ENCODE results near the gene LIN7B. TPM values are rescaled to one million over a fixed set of nuclear protein-coding genes. Genes with fewer than 3 reads are reported as not detected.

The LIN7B gene
- total and polyA plus RNA-seq, 2 of the 13 experiments (the other 11 are each of a cell fraction or from before 2014, with no cell fraction given): 5.3 to 7.6 TPM

DNA sequence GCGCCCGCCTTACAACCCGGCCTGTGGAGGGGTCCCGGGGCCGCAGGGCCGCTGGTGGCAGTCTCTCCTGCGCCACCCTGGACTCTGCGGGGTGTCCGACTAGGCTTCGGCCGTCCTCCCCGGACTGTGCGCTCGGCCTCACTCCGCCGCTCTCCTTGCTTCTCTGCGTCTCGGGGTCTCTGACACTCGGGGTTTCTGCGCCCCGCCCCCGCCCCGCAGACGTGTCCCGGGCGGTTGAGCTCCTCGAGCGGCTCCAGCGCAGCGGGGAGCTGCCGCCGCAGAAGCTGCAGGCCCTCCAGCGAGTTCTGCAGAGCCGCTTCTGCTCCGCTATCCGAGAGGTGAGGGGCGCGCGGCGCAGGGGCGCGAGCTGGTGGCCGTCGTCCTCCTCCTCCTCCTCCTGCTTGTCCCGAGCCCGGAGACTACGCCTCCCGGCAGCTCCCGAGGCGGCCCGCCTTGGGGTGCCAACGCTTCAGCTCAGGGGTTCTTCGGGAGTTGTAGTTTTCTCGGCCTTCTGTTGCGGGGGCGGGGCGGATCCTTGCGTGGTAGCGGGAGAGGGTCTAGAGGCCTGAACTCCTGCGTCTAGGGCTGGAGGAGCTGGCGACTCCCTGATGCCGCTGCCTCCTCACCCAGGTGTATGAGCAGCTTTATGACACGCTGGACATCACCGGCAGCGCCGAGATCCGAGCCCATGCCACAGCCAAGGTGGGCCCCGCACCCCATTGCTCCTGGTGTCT lies 627 bp downstream of the LIN7B start (continued):
- TF ChIP-seq ZNF710 (CRISPR knock-in tag; IDR thresholded peaks at IDR 0.05; ENCODE audit: borderline replicate concordance) (no peak), AHDC1 (CRISPR knock-in tag; IDR thresholded peaks at IDR 0.05; ENCODE audit: borderline replicate concordance) (no peak), ZNF772 (CRISPR knock-in tag; IDR thresholded peaks at IDR 0.05) (no peak), MTF1 (CRISPR knock-in tag; IDR thresholded peaks at IDR 0.05) (no peak), ZSCAN22 (CRISPR knock-in tag; IDR thresholded peaks at IDR 0.05) (no peak), SIX4 (CRISPR knock-in tag; IDR thresholded peaks at IDR 0.05) (no peak), SIN3B (IDR thresholded peaks at IDR 0.05; ENCODE audit: low read length) (no peak), SNAPC5 (CRISPR knock-in tag; IDR thresholded peaks at IDR 0.05; ENCODE audit: borderline replicate concordance) (no peak), CEBPG (CRISPR knock-in tag; IDR thresholded peaks at IDR 0.05) (no peak), RFXANK (CRISPR knock-in tag; IDR thresholded peaks at IDR 0.05) (no peak), BRCA1 (CRISPR knock-in tag; IDR thresholded peaks at IDR 0.05) (no peak), FOSL2 (CRISPR knock-in tag; IDR thresholded peaks at IDR 0.05) (no peak), CHCHD3 (CRISPR knock-in tag; IDR thresholded peaks at IDR 0.05) (no peak), ZFP36L2 (CRISPR knock-in tag; IDR thresholded peaks at IDR 0.05) (no peak), SRY (CRISPR knock-in tag; IDR thresholded peaks at IDR 0.05) (no peak)
- TF ChIP-seq, protein P1, sequence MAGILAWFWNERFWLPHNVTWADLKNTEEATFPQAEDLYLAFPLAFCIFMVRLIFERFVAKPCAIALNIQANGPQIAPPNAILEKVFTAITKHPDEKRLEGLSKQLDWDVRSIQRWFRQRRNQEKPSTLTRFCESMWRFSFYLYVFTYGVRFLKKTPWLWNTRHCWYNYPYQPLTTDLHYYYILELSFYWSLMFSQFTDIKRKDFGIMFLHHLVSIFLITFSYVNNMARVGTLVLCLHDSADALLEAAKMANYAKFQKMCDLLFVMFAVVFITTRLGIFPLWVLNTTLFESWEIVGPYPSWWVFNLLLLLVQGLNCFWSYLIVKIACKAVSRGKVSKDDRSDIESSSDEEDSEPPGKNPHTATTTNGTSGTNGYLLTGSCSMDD (CRISPR knock-in tag; IDR thresholded peaks at IDR 0.05): no peak
- TF ChIP-seq, protein P2, sequence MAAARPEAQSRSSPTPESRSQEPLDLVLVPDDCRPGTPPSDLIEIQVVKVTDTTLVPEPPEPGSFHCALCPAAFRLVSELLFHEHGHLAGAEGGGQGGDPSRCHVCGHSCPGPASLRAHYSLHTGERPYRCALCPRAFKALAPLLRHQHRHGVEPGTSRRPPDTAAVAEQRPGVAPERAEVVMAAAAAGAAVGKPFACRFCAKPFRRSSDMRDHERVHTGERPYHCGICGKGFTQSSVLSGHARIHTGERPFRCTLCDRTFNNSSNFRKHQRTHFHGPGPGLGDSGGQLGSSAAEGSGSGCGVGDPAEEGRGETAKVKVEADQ (CRISPR knock-in tag; IDR thresholded peaks at IDR 0.05; ENCODE audit: borderline replicate concordance): no peak; the same call in 1 of the 2 replicates

All from HepG2 (cell line).